HG02678 (cell line): Measurements from ENCODE around the gene TSPAN14.

Experiments used
- ATAC-seq: cut with Tn5 transposase; IDR thresholded peaks from one replicate; pipeline ENCODE4 v1.9.1; 2021; ENCODE audit warnings: mild to moderate bottlenecking, moderate library complexity; ENCODE audit not compliant: unreplicated experiment

TSPAN14 gene

GRCh38 chr10:80580638-80581468 lies 126.7 kb downstream of the TSPAN14 start:
- ATAC-seq, result no peak

- no peak for ATAC-seq
These were observed 127.3 kb downstream of the TSPAN14 start for GRCh38 chr10:80581469-80581835.

GRCh38 chr10:80582286-80582960 lies 128.3 kb downstream of the TSPAN14 start:
- no peak for ATAC-seq
